Naive thymus-derived CD8-positive, alpha-beta T cell (primary cell): ENCODE data around the gene BNIP5. TPM values are rescaled to one million over a fixed set of nuclear protein-coding genes. Genes with fewer than 3 reads are reported as not detected.

Experiments
- ATAC-seq, 2 donors: fragments of 150-1000 bp; cut with Tn5 transposase in 1 of 2; sonication (Bioruptor Pico), chemical (Tn5 transposase) in 1 of 2; 1 replicate in 1 of 2; 2 replicates in 1 of 2; pipeline ENCODE4 v1.10.0; 2021; ENCODE audit warnings: mild to moderate bottlenecking in 2 of 2, moderate library complexity in 2 of 2
- POLR2A ChIA-PET: fragments of 350-600 bp; sonication (Branson Sonifier 250); formaldehyde crosslinking; loops from one replicate; lab custom pipeline; 2021; ENCODE audit warnings: antibody characterized with exemption; lab: Charles Lee
- DNase-seq, 10 donors: peaks; one replicate each; pipeline versions ENCODE4 v3.0.0 to v3.0.0-alpha.2; 2020 to 2022
- H3K27ac Mint-ChIP-seq, 10 donors: one replicate each; pipeline ENCODE4 v1.8.0; 2020 to 2022; ENCODE audit warnings: mild to moderate bottlenecking in 10 of 10, mixed read lengths in 10 of 10, moderate library complexity in 4 of 10, inconsistent platforms in 1 of 10
- H3K27me3 Mint-ChIP-seq, 5 donors: one replicate each; pipeline ENCODE4 v1.8.0; 2021 to 2022; ENCODE audit warnings: mixed read lengths in 5 of 5
- H3K36me3 Mint-ChIP-seq, 3 donors: one replicate each; pipeline ENCODE4 v1.8.0; 2020 to 2022; ENCODE audit warnings: mixed read lengths in 3 of 3, mild to moderate bottlenecking in 2 of 3, inconsistent platforms in 1 of 3
- H3K4me1 Mint-ChIP-seq, 4 donors: one replicate each; pipeline ENCODE4 v1.8.0; 2021 to 2022; ENCODE audit warnings: mixed read lengths in 4 of 4
- H3K4me3 Mint-ChIP-seq, 10 donors: one replicate each; pipeline ENCODE4 v1.8.0; 2020 to 2022; ENCODE audit warnings: mild to moderate bottlenecking in 10 of 10, mixed read lengths in 10 of 10, moderate library complexity in 6 of 10, inconsistent platforms in 1 of 10
- H3K9me3 Mint-ChIP-seq, 9 donors: one replicate each; pipeline ENCODE4 v1.8.0; 2020 to 2022; ENCODE audit warnings: mixed read lengths in 9 of 9, mild to moderate bottlenecking in 3 of 9, inconsistent platforms in 1 of 9, moderate library complexity in 1 of 9
- polyA plus RNA-seq, 3 donors: library from polyadenylated mRNA; unstranded; fragments of 300-500 nt; fragmentation: Illumina TruSeq; gene quantifications; one replicate each; pipeline ENCODE4 v1.2.3, GENCODE V29; 2021
- total RNA-seq, 8 experiments: library from RNA in 2 of 8; stranded (reverse) in 2 of 8; gene quantifications; one replicate each; pipeline ENCODE4 v1.2.3 and lab custom pipeline; 2021 to 2026

Gene BNIP5
- total and polyA plus RNA-seq, 5 experiments from 2014 or later: not detected

GRCh38 chr6:36335465-36336207, 1.1 kb downstream of the BNIP5 start:
- H3K27me3 Mint-ChIP-seq: peaks cover 14 to 42% (median 28%) of the 10 kb centered on the region in 5 donors
- no peak overlapping the region for H3K27ac Mint-ChIP-seq
- ATAC-seq (no peak), DNase-seq (no peak)
- H3K9me3 Mint-ChIP-seq: no peaks in the 10 kb centered on the region
- no peak overlapping the region for H3K4me3 Mint-ChIP-seq
- peaks cover 6 to 14% (median 8%) of the 10 kb centered on the region in 4 donors for H3K4me1 Mint-ChIP-seq
- POLR2A ChIA-PET: no interaction called here
- no peaks in the 10 kb centered on the region for H3K36me3 Mint-ChIP-seq

GRCh38 chr6:36334832-36335459, 1.7 kb downstream of the BNIP5 start:
- H3K27me3 Mint-ChIP-seq: peaks cover 14 to 36% (median 25%) of the 10 kb centered on the region in 5 donors
- no peaks in the 10 kb centered on the region for H3K9me3 Mint-ChIP-seq
- H3K36me3 Mint-ChIP-seq: no peaks in the 10 kb centered on the region
- POLR2A ChIA-PET: no interaction called here
- no peak for DNase-seq
- peak overlapping the region in 1 of 10 donors; percentile 32 for H3K27ac Mint-ChIP-seq
- peaks cover 6 to 13% (median 8%) of the 10 kb centered on the region in 4 donors for H3K4me1 Mint-ChIP-seq
- no peak overlapping the region for H3K4me3 Mint-ChIP-seq
- no peak for ATAC-seq

- Mint-ChIP-seq H3K27me3 (peaks cover 12 to 34% (median 19%) of the 10 kb centered on the region in 5 donors), H3K4me1 (peaks cover 6 to 13% (median 8%) of the 10 kb centered on the region in 4 donors), H3K4me3 (no peak overlapping the region), H3K27ac (peak overlapping the region in 1 of 10 donors; percentile 32), H3K36me3 (no peaks in the 10 kb centered on the region), H3K9me3 (no peaks in the 10 kb centered on the region)
- no peak for DNase-seq
- no peak for ATAC-seq
- POLR2A ChIA-PET: interaction anchor here (0.6 kb wide), 1 partner anchor 31 kb away, joined by 3 read pairs; no protein-coding TSS in a partner anchor
These were observed 2.6 kb downstream of the BNIP5 start for GRCh38 chr6:36333931-36334725.

GRCh38 chr6:36333171-36333895, 3.4 kb downstream of the BNIP5 start:
- Mint-ChIP-seq H3K27me3 (peaks cover 12 to 32% (median 19%) of the 10 kb centered on the region in 5 donors), H3K27ac (no peak overlapping the region)
- POLR2A ChIA-PET: no interaction called here

GRCh38 chr6:36331381-36331780, 5.3 kb downstream of the BNIP5 start:
- DNase-seq (no peak), ATAC-seq (no peak)
- Mint-ChIP-seq H3K27me3 (peaks cover 12 to 32% (median 19%) of the 10 kb centered on the region in 5 donors), H3K4me3 (no peak overlapping the region), H3K27ac (no peak overlapping the region), H3K36me3 (no peaks in the 10 kb centered on the region), H3K9me3 (no peaks in the 10 kb centered on the region), H3K4me1 (peaks cover 0 to 6% (median 1%) of the 10 kb centered on the region in 4 donors)
- POLR2A ChIA-PET: no interaction called here

More at GRCh38 chr6:36333171-36333895, 3.4 kb downstream of the BNIP5 start:
- no peak overlapping the region for H3K4me3 Mint-ChIP-seq
- no peaks in the 10 kb centered on the region for H3K9me3 Mint-ChIP-seq
- DNase-seq (no peak), ATAC-seq (no peak)
- no peaks in the 10 kb centered on the region for H3K36me3 Mint-ChIP-seq
- peaks cover 6 to 13% (median 8%) of the 10 kb centered on the region in 4 donors for H3K4me1 Mint-ChIP-seq

GRCh38 chr6:36330366-36330765, 6.3 kb downstream of the BNIP5 start:
- no peak overlapping the region for H3K27ac Mint-ChIP-seq
- ATAC-seq (no peak), DNase-seq (no peak)
- H3K4me1 Mint-ChIP-seq: peaks cover 0 to 6% (median 1%) of the 10 kb centered on the region in 4 donors
- POLR2A ChIA-PET: no interaction called here
- H3K9me3 Mint-ChIP-seq: no peaks in the 10 kb centered on the region
- H3K36me3 Mint-ChIP-seq: no peaks in the 10 kb centered on the region
- H3K27me3 Mint-ChIP-seq: peaks cover 12 to 24% (median 18%) of the 10 kb centered on the region in 5 donors
- no peak overlapping the region for H3K4me3 Mint-ChIP-seq

- ATAC-seq: no peak
- Mint-ChIP-seq H3K4me3 (no peak overlapping the region), H3K36me3 (no peaks in the 10 kb centered on the region), H3K9me3 (no peaks in the 10 kb centered on the region), H3K27ac (no peak overlapping the region), H3K4me1 (peaks cover 0 to 6% (median 1%) of the 10 kb centered on the region in 4 donors), H3K27me3 (peaks cover 8 to 19% (median 14%) of the 10 kb centered on the region in 5 donors)
- no peak for DNase-seq
- POLR2A ChIA-PET: no interaction called here
These were observed 6.8 kb downstream of the BNIP5 start for GRCh38 chr6:36329798-36330291.

- H3K4me3 Mint-ChIP-seq: no peak overlapping the region
- ATAC-seq (no peak), DNase-seq (no peak)
- H3K36me3 Mint-ChIP-seq: no peaks in the 10 kb centered on the region
- no peak overlapping the region for H3K27ac Mint-ChIP-seq
- POLR2A ChIA-PET: no interaction called here
- H3K27me3 Mint-ChIP-seq: peaks cover 0 to 10% (median 4%) of the 10 kb centered on the region in 5 donors
- H3K4me1 Mint-ChIP-seq: peaks cover 0 to 6% (median 0%) of the 10 kb centered on the region in 4 donors
- H3K9me3 Mint-ChIP-seq: no peaks in the 10 kb centered on the region
These were observed 8.1 kb downstream of the BNIP5 start for GRCh38 chr6:36328600-36328999.

- H3K27me3 Mint-ChIP-seq: peaks cover 0 to 6% (median 2%) of the 10 kb centered on the region in 5 donors
- no peaks in the 10 kb centered on the region for H3K9me3 Mint-ChIP-seq
- POLR2A ChIA-PET: no interaction called here
- ATAC-seq (no peak), DNase-seq (no peak)
- H3K4me3 Mint-ChIP-seq: no peak overlapping the region
- no peak overlapping the region for H3K27ac Mint-ChIP-seq
- peaks cover 0 to 6% (median 0%) of the 10 kb centered on the region in 4 donors for H3K4me1 Mint-ChIP-seq
- no peaks in the 10 kb centered on the region for H3K36me3 Mint-ChIP-seq
These were observed 8.8 kb downstream of the BNIP5 start for GRCh38 chr6:36327919-36328236.

GRCh38 chr6:36327226-36327918, 9.3 kb downstream of the BNIP5 start:
- H3K36me3 Mint-ChIP-seq: no peaks in the 10 kb centered on the region
- DNase-seq (no peak), ATAC-seq (no peak)
- POLR2A ChIA-PET: no interaction called here
- H3K27me3 Mint-ChIP-seq: peaks cover 0 to 5% (median 0%) of the 10 kb centered on the region in 5 donors
- no peaks in the 10 kb centered on the region for H3K9me3 Mint-ChIP-seq
- peaks cover 0 to 5% (median 0%) of the 10 kb centered on the region in 4 donors for H3K4me1 Mint-ChIP-seq
- no peak overlapping the region for H3K27ac Mint-ChIP-seq
- no peak overlapping the region for H3K4me3 Mint-ChIP-seq

- ATAC-seq (no peak), DNase-seq (no peak)
- H3K36me3 Mint-ChIP-seq: no peaks in the 10 kb centered on the region
- H3K27ac Mint-ChIP-seq: no peak overlapping the region
- POLR2A ChIA-PET: no interaction called here
- no peaks in the 10 kb centered on the region for H3K9me3 Mint-ChIP-seq
- no peaks in the 10 kb centered on the region for H3K4me1 Mint-ChIP-seq
- H3K27me3 Mint-ChIP-seq: no peaks in the 10 kb centered on the region
- H3K4me3 Mint-ChIP-seq: no peak overlapping the region
These were observed 10.2 kb downstream of the BNIP5 start for GRCh38 chr6:36326356-36326995.
